Hepatocyte (in vitro differentiated cells): ENCODE measurements around the gene DEK. TPM values are rescaled to one million over a fixed set of nuclear protein-coding genes. Genes with fewer than 3 reads are reported as not detected.

Source experiments
- DNase-seq: peaks from one replicate; pipeline ENCODE4 v3.0.0-alpha.2; 2016; ENCODE audit warnings: low spot score
- H2AFZ ChIP-seq: fragments of 200-600 bp; sonication (generic); 2 replicates; pipeline ENCODE4 v1.6.0; 2016; ENCODE audit warnings: antibody characterized with exemption, mild to moderate bottlenecking
- H3K27ac ChIP-seq: fragments of 200-600 bp; sonication (generic); 2 replicates; pipeline ENCODE4 v1.5.1; 2016; ENCODE audit warnings: mild to moderate bottlenecking
- H3K27me3 ChIP-seq: fragments of 200-600 bp; sonication (generic); 2 replicates; pipeline ENCODE4 v1.6.1; 2016
- H3K36me3 ChIP-seq: fragments of 200-600 bp; sonication (generic); replicated peaks from 2 replicates; pipeline ENCODE4 v1.5.1; 2016; ENCODE audit warnings: low read depth; ENCODE audit not compliant: insufficient read depth
- H3K4me1 ChIP-seq: fragments of 200-600 bp; sonication (generic); 2 replicates; pipeline ENCODE4 v1.5.1; 2016; ENCODE audit warnings: mild to moderate bottlenecking, moderate library complexity; ENCODE audit not compliant: insufficient read depth
- H3K4me2 ChIP-seq: fragments of 200-600 bp; sonication (generic); 2 replicates; pipeline ENCODE4 v1.6.0; 2016
- H3K4me3 ChIP-seq: fragments of 200-600 bp; sonication (generic); 2 replicates; pipeline ENCODE4 v1.5.1; 2016; ENCODE audit warnings: mild to moderate bottlenecking
- H3K79me2 ChIP-seq: fragments of 200-600 bp; sonication (generic); 2 replicates; pipeline ENCODE4 v1.6.0; 2017; ENCODE audit warnings: mild to moderate bottlenecking
- H3K9me2 ChIP-seq: fragments of 200-600 bp; sonication (generic); replicated peaks from 2 replicates; pipeline ENCODE4 v1.6.0; 2017; ENCODE audit warnings: mild to moderate bottlenecking; ENCODE audit not compliant: insufficient read depth
- H3K9me3 ChIP-seq: fragments of 200-600 bp; sonication (generic); 2 replicates; pipeline ENCODE4 v1.5.1; 2016; ENCODE audit warnings: low read depth, mild to moderate bottlenecking
- H4K20me1 ChIP-seq: fragments of 200-600 bp; sonication (generic); 2 replicates; pipeline ENCODE4 v1.6.0; 2016; ENCODE audit warnings: mild to moderate bottlenecking; ENCODE audit not compliant: insufficient read depth, poor library complexity, severe bottlenecking
- EZH2 ChIP-seq: fragments of 200-600 bp; sonication (generic); IDR thresholded peaks from 2 replicates; pipeline ENCODE4 v1.6.1; 2016; ENCODE audit warnings: antibody characterized with exemption, mild to moderate bottlenecking, borderline replicate concordance
- EZH2phosphoT487 ChIP-seq: fragments of 200-600 bp; sonication (generic); IDR thresholded peaks from one replicate; pipeline ENCODE4 v1.6.1; 2018; ENCODE audit warnings: antibody characterized with exemption, mild to moderate bottlenecking, low read depth, moderate library complexity; ENCODE audit not compliant: unreplicated experiment, severe bottlenecking
- WGBS: methylation state at CpG from one replicate; pipeline ENCODE4 v1.1.6; 2016; ENCODE audit warnings: low lambda C conversion rate; ENCODE audit errors: missing lambda C conversion rate; 5-methylcytosine and 5-hydroxymethylcytosine counted together
- polyA plus RNA-seq: library from polyadenylated mRNA; unstranded; fragments of >200 nt; fragmentation: Nextera tagmentation; extraction: Ambion mirVana; gene quantifications from 2 replicates; pipeline ENCODE4 v1.2.1, GENCODE V29; 2016
- total RNA-seq: library from RNA; depleted of rRNA; stranded (reverse); fragments of >200 nt; gene quantifications from 2 replicates; pipeline ENCODE4 v1.2.3, GENCODE V29; 2014
- TF ChIP-seq, protein P1 (sequence below): fragments of 200-600 bp; sonication (generic); IDR thresholded peaks from 2 replicates; pipeline ENCODE4 v1.5.1; 2016; ENCODE audit warnings: antibody characterized with exemption, mild to moderate bottlenecking; ENCODE audit not compliant: poor library complexity

DEK gene
- total and polyA plus RNA-seq, 2 experiments from 2014 or later: 39.9 to 81.3 TPM

GRCh38 chr6:18276610-18277236 lies 12.4 kb upstream of the DEK start:
- Histone ChIP-seq H3K9me2 (no peaks in the 10 kb centered on the region), H4K20me1 (no peaks in the 10 kb centered on the region), H3K4me1 (peaks cover 6% of the 10 kb centered on the region), H3K36me3 (no peaks in the 10 kb centered on the region), H3K27me3 (peaks cover 56% of the 10 kb centered on the region), H2AFZ (peak overlapping the region; percentile 68), H3K4me2 (peak overlapping the region; percentile 95), H3K4me3 (peak overlapping the region; percentile 60), H3K79me2 (no peaks in the 10 kb centered on the region), H3K9me3 (no peaks in the 10 kb centered on the region), H3K27ac (no peak overlapping the region)
- TF ChIP-seq EZH2 (no peak), EZH2phosphoT487 (no peak)
- TF ChIP-seq, protein P1, sequence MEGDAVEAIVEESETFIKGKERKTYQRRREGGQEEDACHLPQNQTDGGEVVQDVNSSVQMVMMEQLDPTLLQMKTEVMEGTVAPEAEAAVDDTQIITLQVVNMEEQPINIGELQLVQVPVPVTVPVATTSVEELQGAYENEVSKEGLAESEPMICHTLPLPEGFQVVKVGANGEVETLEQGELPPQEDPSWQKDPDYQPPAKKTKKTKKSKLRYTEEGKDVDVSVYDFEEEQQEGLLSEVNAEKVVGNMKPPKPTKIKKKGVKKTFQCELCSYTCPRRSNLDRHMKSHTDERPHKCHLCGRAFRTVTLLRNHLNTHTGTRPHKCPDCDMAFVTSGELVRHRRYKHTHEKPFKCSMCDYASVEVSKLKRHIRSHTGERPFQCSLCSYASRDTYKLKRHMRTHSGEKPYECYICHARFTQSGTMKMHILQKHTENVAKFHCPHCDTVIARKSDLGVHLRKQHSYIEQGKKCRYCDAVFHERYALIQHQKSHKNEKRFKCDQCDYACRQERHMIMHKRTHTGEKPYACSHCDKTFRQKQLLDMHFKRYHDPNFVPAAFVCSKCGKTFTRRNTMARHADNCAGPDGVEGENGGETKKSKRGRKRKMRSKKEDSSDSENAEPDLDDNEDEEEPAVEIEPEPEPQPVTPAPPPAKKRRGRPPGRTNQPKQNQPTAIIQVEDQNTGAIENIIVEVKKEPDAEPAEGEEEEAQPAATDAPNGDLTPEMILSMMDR: no peak
- WGBS: 16% methylated on average over 12 of the region's 12 CpGs
- DNase-seq: no peak

DNA sequence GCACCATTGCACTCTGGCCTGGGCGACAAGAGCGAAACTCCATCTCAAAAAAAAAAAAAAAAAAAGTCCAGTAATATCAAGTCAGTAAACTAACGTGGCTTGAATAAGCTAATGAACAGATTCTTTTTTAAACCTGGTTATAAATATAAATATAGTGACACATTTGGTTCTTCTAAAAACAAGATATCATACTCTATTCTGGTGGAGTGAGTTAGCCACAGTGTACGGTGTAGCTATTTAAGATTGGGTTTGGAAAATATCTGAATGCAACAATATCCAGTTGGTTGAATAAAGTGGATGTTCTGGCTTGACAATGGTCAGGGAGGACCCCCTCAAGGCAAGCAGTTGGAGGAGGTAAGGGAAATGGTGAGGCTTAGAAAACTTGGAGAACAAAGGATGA lies 5.9 kb upstream of the DEK start:
- Histone ChIP-seq H2AFZ (no peak overlapping the region), H3K27me3 (peaks cover 15% of the 10 kb centered on the region), H3K9me3 (no peaks in the 10 kb centered on the region), H4K20me1 (no peaks in the 10 kb centered on the region), H3K79me2 (no peaks in the 10 kb centered on the region), H3K27ac (no peak overlapping the region), H3K4me3 (no peak overlapping the region), H3K36me3 (no peaks in the 10 kb centered on the region), H3K4me1 (no peaks in the 10 kb centered on the region), H3K9me2 (no peaks in the 10 kb centered on the region), H3K4me2 (no peak overlapping the region)
- no peak for TF ChIP-seq EZH2
- TF ChIP-seq, protein P1: no peak
- TF ChIP-seq EZH2phosphoT487: no peak
- WGBS: 97% methylated on average over 4 of the region's 4 CpGs
- DNase-seq: no peak

DNA sequence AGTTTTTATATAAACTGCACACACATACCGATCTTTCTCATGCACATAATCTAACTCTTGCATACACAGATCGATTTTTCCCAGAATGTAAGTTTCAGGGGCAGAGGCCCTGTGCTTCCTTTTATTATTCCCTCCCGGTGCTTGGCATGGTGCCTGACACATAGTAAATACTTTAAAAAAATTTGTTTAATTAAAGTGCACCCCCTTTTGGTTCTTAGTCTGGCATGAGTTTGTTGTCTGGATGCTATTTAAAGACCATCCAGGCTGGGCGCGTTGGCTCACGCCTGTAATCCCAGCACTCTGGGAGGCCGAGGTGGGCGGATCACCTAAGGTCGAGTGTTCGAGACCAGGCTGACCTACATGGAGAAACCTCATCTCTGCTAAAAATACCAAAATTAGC lies 5.4 kb upstream of the DEK start:
- H3K4me3 ChIP-seq: no peak overlapping the region
- WGBS: 89% methylated on average over 10 of the region's 10 CpGs
- H3K27ac ChIP-seq: no peak overlapping the region
- H3K9me2 ChIP-seq: no peaks in the 10 kb centered on the region
- H3K4me2 ChIP-seq: no peak overlapping the region
- no peaks in the 10 kb centered on the region for H3K9me3 ChIP-seq
- H3K79me2 ChIP-seq: no peaks in the 10 kb centered on the region
- no peak overlapping the region for H2AFZ ChIP-seq
- no peaks in the 10 kb centered on the region for H3K4me1 ChIP-seq
- TF ChIP-seq EZH2 (no peak), EZH2phosphoT487 (no peak)
- TF ChIP-seq, protein P1: no peak
- H4K20me1 ChIP-seq: no peaks in the 10 kb centered on the region
- no peak for DNase-seq
- peaks cover 10% of the 10 kb centered on the region for H3K27me3 ChIP-seq
- H3K36me3 ChIP-seq: no peaks in the 10 kb centered on the region
